A673 (cell line): ENCODE measurements around the gene MDM4. TPM values are rescaled to one million over a fixed set of nuclear protein-coding genes. Genes with fewer than 3 reads are reported as not detected.

Experiments used
- BruUV-seq: library from RNA; stranded (reverse); fragments of 400-500 nt; replicated peaks from 2 replicates; lab custom pipeline; 2021; lab: Mats Ljungman, UMichigan
- CTCF ChIA-PET: fragments of 300-600 bp; sonication (Branson Sonifier 250); formaldehyde crosslinking; loops from one replicate; lab custom pipeline; 2022; ENCODE audit warnings: antibody characterized with exemption; lab: Charles Lee
- POLR2A ChIA-PET: fragments of 300-600 bp; sonication (Branson Sonifier 250); formaldehyde crosslinking; loops from one replicate; lab custom pipeline; 2022; ENCODE audit warnings: antibody characterized with exemption; ENCODE audit not compliant: low non-redundant PET; lab: Charles Lee
- DNase-seq: peaks from one replicate; pipeline ENCODE4 v3.0.0-alpha.2; 2015; ENCODE audit warnings: low spot score
- H3K27ac ChIP-seq: fragments of 200-600 bp; sonication (generic); 2 replicates; pipeline ENCODE4 v1.5.1; 2016; ENCODE audit warnings: mixed run types, low read depth, mild to moderate bottlenecking, mixed read lengths, antibody characterized with exemption, low read length; ENCODE audit not compliant: poor library complexity, severe bottlenecking
- H3K27me3 ChIP-seq: fragments of 200-600 bp; sonication (generic); replicated peaks from 2 replicates; pipeline ENCODE4 v1.6.1; 2017; ENCODE audit warnings: mixed run types, low read depth, mild to moderate bottlenecking, mixed read lengths, antibody characterized with exemption, low read length; ENCODE audit not compliant: insufficient read depth, poor library complexity
- H3K36me3 ChIP-seq: fragments of 200-600 bp; sonication (generic); 2 replicates; pipeline ENCODE4 v1.6.1; 2016; ENCODE audit warnings: mixed run types, mild to moderate bottlenecking, mixed read lengths, antibody characterized with exemption, low read length; ENCODE audit not compliant: insufficient read depth, poor library complexity, severe bottlenecking
- H3K4me1 ChIP-seq: fragments of 200-600 bp; sonication (generic); 2 replicates; pipeline ENCODE4 v1.6.1; 2017; ENCODE audit warnings: mixed run types, mild to moderate bottlenecking, mixed read lengths, antibody characterized with exemption, low read length; ENCODE audit not compliant: insufficient read depth, poor library complexity, severe bottlenecking
- H3K4me3 ChIP-seq: fragments of 200-600 bp; sonication (generic); 2 replicates; pipeline ENCODE4 v1.5.1; 2016; ENCODE audit warnings: low read depth, mixed run types, mild to moderate bottlenecking, mixed read lengths, low read length; ENCODE audit not compliant: poor library complexity, severe bottlenecking
- H3K9me3 ChIP-seq: fragments of 200-600 bp; sonication (generic); 2 replicates; pipeline ENCODE4 v1.6.1; 2016; ENCODE audit warnings: mixed run types, low read depth, mild to moderate bottlenecking, mixed read lengths, antibody characterized with exemption, low read length; ENCODE audit not compliant: poor library complexity, severe bottlenecking
- EZH2 ChIP-seq: fragments of 200-600 bp; sonication (generic); IDR thresholded peaks from 2 replicates; pipeline ENCODE4 v1.6.1; 2017; ENCODE audit warnings: borderline replicate concordance, low read depth, mild to moderate bottlenecking, mixed read lengths, antibody characterized with exemption, low read length; ENCODE audit not compliant: poor library complexity, severe bottlenecking
- intact Hi-C: fragments of 100-400 bp; cut with micrococcal nuclease; formaldehyde crosslinking; loops from one replicate; pipeline ENCODE4 v1.10.0; 2022; ENCODE audit not compliant: unreplicated experiment
- total RNA-seq: library from RNA; stranded (reverse); gene quantifications from 2 replicates; pipeline ENCODE4 v1.2.3, GENCODE V29; 2021
- TF ChIP-seq, protein P1 (sequence below): fragments of 300-800, 200-600 bp; sonication (generic); conservative IDR thresholded peaks from 2 replicates; pipeline ENCODE4 v1.5.1; 2017; ENCODE audit warnings: low read depth, mild to moderate bottlenecking, antibody characterized with exemption, low read length, moderate library complexity, mixed read lengths

MDM4 gene
- total RNA-seq, 1 experiment from 2014 or later = 71.3 TPM

DNA sequence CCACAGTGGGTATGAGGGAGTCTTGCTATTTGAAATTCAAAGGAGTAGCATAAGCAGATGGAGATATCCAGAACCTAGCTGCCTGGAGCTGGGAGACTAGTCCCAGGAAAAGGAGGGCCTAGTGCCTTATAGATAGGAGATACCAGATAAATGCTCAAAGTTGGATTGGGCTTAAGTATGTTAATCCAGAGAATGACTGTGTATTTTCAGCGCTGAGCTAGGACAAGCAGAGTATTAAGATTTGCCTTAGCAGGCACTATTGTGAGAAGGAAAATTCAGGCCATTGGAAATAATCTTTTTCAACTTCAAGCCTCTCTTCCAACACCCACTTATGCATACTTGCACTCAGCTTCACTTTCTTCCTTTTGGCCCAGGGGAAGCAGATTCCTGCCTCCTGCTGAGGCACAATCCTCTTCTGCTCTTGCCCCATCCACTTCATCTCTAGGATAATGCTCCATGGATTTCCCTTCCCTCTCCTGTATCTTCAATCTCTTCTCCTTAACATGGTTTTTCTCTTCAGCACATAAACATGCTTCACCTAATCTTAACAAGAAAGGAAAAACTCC, 42.7 kb upstream of the MDM4 start:
- Histone ChIP-seq H3K9me3 (no peaks in the 10 kb centered on the region), H3K27me3 (no peaks in the 10 kb centered on the region), H3K36me3 (no peaks in the 10 kb centered on the region), H3K27ac (no peak overlapping the region), H3K4me1 (peaks cover 12% of the 10 kb centered on the region), H3K4me3 (no peak overlapping the region)
- DNase-seq = no peak
- no TSS peak for BruUV-seq
- no peak for TF ChIP-seq EZH2
- TF ChIP-seq, protein P1, sequence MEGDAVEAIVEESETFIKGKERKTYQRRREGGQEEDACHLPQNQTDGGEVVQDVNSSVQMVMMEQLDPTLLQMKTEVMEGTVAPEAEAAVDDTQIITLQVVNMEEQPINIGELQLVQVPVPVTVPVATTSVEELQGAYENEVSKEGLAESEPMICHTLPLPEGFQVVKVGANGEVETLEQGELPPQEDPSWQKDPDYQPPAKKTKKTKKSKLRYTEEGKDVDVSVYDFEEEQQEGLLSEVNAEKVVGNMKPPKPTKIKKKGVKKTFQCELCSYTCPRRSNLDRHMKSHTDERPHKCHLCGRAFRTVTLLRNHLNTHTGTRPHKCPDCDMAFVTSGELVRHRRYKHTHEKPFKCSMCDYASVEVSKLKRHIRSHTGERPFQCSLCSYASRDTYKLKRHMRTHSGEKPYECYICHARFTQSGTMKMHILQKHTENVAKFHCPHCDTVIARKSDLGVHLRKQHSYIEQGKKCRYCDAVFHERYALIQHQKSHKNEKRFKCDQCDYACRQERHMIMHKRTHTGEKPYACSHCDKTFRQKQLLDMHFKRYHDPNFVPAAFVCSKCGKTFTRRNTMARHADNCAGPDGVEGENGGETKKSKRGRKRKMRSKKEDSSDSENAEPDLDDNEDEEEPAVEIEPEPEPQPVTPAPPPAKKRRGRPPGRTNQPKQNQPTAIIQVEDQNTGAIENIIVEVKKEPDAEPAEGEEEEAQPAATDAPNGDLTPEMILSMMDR = no peak
- intact Hi-C loops = no loop called here
- CTCF ChIA-PET = interaction anchor here (0.6 kb wide), 2 partner anchors 28 to 301 kb away, joined by 3 read pairs; no protein-coding TSS in a partner anchor
- POLR2A ChIA-PET = no interaction called here

DNA sequence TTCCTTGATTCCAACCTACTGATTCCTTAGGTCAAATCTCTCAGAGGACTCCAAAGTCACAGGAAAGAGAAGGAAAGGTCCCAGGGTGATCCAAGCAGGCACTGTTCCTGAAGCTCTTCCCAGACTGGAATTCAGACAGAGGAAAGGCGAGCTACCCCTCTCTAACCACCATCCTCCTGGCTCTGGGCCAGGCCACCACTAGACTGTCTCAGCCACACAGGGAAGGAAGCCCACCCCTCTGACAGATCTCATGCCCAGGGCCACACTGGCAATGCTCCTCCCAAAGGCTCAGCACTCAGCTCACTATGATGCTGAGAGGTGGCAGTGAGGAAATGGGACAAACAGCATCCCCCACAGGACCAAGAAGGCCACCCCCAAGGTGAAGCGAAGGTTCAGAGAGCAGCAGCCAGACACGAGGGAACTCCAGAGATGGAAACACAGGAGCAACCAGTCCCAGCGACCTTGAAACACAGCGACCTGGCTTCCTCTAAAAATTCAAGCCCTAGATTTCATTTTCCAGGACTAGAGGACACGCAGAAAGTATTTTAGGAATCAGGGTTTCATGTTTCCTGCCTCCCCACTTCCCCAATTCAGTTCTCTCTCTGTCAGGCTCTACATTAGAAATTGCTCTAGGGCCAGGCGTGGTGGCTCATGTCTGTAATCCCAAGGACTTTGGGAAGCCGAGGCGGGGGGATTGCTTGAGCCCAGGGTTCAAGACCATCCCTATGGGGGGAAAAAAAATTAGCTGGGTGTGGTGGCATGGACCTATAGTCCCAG, 40.4 kb upstream of the MDM4 start:
- POLR2A ChIA-PET = no interaction called here
- intact Hi-C loops = no loop called here
- Histone ChIP-seq H3K27ac (no peak overlapping the region), H3K36me3 (no peaks in the 10 kb centered on the region), H3K4me3 (no peak overlapping the region), H3K27me3 (no peaks in the 10 kb centered on the region), H3K9me3 (no peaks in the 10 kb centered on the region), H3K4me1 (peaks cover 21% of the 10 kb centered on the region)
- CTCF ChIA-PET = interaction anchor here (0.6 kb wide), 1 partner anchor 264 kb away, joined by 7 read pairs; no protein-coding TSS in a partner anchor
- BruUV-seq = no TSS peak
- no peak for TF ChIP-seq EZH2
- TF ChIP-seq, protein P1 = no peak
- DNase-seq = no peak

DNA sequence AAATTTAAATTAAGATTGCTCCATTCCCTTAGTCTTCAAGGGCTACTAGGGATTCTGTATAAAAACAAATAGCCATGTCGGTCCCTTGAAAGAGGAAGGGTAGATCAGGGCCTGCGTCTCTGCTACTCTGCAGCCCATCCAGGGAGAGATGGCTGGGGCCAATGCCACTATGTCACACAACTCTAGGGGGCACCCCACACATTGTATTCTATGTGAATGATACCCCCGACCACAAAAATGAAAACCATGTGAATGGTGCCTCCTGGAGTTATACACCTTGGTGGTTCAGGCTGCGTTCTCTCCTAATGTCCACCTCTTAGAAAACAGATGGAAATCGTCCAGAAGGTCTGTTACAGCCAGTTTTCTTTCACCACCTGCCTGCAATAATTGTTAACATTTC, 39.6 kb upstream of the MDM4 start:
- ChIA-PET POLR2A (no interaction called here), CTCF (no interaction called here)
- Histone ChIP-seq H3K27me3 (no peaks in the 10 kb centered on the region), H3K4me1 (peaks cover 25% of the 10 kb centered on the region), H3K9me3 (no peaks in the 10 kb centered on the region), H3K27ac (no peak overlapping the region), H3K4me3 (no peak overlapping the region), H3K36me3 (no peaks in the 10 kb centered on the region)
- no TSS peak for BruUV-seq
- intact Hi-C loops = no loop called here
- no peak for DNase-seq
- TF ChIP-seq, protein P1 = 0 out of 2 replicates have a peak, but pooled peaks have one; percentile 34
- no peak for TF ChIP-seq EZH2
